DMS114 treated with DMSO at 0.1 percent for 48 hours (cell line): ENCODE data around the gene NYNRIN.

ENCODE experiments used
- DNase-seq: peaks from one replicate; lab custom pipeline; 2025; ENCODE audit not compliant: unreplicated experiment; lab: John Stamatoyannopoulos, UW

The NYNRIN gene

DNA sequence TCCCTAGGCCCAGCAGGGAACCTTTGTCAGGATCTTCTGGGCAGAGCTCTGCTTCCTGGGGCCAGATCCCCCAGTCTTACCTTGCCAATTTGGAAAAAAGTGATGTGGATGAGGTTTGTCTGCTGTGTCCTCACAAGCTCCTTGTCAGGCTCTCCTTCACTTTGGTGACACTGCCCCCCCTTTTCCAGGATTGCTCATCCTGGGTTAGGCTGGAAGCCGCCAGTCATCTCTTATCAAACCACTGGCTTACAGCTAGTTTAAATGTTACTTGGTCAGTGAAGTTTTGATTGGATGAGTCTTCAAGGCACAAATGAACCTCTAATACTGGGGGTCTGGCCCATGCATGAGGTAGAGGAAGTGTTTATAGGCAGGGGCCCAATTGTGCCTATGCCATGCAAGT lies 15.3 kb downstream of the NYNRIN start:
- DNase-seq, result no peak

DNA sequence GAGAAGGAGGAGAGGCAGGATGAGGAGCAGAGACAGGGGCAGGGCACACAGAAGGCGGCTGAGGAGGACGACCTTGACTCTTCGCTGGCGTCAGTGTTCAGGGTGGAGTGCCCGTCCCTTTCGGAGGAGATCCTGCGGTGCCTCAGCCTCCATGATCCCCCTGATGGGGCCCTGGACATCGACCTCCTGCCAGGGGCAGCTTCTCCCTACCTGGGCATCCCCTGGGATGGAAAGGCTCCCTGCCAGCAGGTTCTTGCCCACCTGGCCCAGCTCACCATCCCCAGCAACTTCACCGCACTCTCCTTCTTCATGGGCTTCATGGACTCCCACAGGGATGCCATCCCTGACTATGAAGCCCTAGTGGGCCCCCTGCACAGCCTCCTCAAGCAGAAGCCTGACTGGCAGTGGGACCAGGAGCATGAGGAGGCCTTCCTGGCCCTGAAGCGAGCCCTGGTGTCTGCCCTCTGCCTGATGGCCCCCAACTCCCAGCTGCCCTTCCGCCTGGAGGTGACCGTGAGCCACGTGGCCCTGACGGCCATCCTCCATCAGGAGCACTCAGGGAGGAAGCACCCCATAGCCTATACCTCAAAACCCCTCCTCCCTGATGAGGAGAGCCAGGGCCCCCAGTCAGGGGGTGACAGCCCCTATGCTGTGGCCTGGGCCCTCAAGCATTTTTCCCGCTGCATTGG lies 16.1 kb downstream of the NYNRIN start:
- no peak for DNase-seq

DNA sequence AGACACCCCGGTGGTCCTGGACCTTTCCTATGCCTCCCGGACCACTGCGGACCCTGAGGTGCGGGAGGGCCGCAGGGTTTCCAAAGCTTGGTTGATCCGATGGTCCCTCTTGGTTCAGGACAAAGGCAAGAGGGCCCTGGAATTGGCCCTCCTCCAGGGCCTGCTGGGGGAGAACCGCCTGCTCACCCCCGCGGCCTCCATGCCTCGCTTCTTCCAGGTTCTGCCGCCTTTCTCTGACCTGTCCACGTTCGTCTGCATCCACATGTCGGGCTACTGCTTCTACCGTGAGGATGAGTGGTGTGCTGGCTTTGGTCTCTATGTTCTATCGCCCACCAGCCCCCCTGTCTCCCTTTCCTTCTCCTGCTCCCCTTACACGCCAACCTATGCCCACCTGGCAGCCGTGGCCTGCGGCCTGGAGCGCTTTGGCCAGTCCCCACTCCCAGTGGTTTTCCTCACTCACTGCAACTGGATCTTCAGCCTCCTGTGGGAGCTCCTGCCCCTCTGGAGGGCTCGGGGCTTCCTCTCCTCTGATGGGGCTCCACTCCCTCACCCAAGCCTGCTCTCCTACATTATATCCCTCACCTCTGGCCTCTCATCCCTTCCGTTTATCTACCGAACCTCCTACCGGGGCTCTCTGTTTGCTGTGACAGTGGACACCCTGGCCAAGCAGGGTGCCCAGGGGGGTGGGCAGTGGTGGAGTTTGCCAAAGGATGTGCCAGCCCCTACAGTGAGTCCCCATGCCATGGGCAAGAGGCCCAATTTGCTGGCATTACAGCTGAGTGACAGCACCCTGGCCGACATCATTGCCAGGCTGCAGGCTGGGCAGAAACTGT lies 16.8 kb downstream of the NYNRIN start:
- no peak for DNase-seq

DNA sequence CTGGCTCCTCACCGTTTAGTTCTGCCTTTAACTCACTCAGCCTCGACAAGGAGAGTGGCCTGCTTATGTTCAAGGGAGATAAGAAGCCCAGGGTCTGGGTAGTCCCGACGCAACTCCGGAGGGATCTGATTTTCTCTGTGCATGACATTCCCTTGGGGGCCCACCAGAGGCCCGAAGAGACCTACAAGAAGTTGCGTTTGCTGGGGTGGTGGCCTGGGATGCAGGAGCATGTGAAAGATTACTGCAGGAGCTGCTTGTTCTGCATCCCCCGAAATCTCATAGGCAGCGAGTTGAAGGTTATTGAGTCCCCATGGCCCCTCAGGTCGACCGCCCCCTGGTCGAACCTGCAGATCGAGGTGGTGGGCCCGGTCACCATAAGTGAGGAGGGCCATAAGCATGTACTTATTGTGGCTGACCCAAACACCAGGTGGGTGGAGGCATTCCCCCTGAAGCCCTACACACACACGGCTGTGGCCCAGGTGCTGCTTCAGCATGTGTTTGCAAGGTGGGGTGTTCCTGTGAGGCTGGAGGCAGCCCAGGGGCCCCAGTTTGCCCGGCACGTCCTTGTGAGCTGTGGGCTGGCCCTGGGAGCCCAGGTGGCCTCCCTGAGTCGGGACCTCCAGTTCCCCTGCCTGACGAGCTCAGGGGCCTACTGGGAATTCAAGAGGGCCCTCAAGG lies 17.6 kb downstream of the NYNRIN start:
- DNase-seq, result no peak

DNA sequence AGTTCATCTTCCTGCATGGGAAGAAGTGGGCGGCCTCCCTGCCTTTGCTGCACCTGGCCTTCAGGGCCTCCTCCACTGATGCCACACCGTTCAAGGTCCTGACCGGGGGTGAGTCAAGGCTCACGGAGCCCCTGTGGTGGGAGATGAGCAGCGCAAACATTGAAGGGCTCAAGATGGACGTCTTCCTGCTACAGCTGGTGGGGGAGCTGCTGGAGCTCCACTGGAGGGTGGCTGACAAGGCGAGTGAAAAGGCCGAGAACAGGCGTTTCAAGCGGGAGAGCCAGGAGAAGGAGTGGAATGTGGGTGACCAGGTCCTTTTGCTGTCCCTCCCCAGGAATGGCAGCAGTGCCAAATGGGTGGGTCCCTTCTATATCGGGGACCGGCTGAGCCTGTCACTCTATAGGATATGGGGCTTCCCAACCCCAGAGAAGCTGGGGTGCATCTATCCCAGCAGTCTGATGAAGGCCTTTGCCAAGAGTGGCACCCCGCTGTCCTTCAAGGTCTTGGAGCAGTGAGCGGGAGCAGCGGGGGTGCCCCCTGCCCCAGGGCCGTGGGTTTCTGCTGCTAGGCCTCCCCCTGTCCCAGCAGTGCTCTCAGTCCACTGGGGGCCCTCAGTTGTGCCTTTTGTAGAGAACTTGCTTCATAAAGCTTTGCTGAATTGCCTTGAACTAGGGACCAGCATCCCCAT lies 18.3 kb downstream of the NYNRIN start:
- no peak for DNase-seq

DNA sequence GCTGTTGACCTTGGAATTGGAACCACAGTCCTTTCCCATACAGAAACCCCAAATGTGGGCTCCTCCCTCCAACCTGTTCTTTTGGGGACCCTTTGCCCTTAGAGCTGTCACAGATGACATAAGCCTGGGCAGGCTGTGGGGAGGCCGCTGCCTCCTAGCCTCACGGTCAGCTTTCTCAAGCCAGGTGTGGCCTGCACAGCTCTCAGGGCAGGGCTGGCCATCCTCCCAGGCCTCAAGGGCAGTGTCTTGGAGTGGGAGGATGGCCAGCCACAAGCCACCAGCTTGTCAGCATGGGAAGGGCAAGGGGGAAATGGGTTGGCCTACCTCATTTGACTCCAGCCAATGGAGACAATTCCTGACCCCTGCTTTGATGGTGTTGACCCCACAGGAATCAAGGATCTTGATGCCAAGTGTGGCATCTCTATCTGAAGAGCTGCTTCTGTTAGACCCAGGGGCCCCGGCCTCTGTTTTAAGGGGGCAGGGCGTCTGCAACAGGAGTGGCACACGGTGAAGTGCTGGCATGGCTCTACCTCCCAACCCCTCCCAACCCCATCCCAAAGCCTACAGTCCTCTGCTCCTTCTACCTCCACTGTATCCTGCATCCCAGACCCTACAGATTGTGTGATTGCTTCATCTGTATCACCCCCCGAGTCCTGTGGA lies 19.2 kb downstream of the NYNRIN start:
- no peak for DNase-seq

DNA sequence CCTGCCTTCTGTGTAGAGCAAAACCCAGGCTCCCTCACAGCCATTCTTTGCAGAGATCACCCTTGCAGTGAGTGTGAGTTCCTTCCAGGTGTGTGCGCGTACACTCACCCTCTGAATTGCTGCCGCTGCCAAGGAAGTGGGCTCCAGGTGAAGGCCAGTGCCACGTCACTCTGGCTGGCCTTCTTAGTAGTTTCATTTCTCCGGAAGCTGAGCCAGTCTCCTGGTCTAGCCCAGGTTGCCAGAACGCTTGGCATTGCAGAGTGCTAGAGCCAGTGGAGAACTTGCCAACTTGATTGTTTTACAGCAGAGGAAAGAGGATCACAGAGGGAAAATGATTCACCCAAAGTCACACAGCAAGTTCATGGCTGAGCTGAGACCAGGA lies 19.7 kb downstream of the NYNRIN start:
- no peak for DNase-seq

DNA sequence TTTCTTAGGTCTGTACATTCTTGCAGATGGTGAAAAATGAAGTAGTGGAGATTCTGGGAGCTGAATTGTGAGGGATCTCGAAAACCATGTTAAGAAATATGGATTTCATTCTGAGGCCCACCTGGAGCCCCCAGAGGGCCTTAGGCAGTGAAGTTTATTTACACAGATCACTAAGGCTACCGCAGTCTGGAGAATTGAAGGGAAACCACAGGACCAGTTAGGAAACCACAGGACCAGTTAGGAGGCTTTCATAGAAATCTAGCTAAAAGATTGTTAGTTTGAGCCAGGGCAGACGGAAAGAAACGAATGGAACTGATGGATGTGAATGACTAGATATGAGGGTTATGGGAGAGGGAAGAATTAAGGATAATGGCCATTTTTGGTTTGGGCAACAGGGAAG lies 23.5 kb downstream of the NYNRIN start:
- DNase-seq, result no peak

DNA sequence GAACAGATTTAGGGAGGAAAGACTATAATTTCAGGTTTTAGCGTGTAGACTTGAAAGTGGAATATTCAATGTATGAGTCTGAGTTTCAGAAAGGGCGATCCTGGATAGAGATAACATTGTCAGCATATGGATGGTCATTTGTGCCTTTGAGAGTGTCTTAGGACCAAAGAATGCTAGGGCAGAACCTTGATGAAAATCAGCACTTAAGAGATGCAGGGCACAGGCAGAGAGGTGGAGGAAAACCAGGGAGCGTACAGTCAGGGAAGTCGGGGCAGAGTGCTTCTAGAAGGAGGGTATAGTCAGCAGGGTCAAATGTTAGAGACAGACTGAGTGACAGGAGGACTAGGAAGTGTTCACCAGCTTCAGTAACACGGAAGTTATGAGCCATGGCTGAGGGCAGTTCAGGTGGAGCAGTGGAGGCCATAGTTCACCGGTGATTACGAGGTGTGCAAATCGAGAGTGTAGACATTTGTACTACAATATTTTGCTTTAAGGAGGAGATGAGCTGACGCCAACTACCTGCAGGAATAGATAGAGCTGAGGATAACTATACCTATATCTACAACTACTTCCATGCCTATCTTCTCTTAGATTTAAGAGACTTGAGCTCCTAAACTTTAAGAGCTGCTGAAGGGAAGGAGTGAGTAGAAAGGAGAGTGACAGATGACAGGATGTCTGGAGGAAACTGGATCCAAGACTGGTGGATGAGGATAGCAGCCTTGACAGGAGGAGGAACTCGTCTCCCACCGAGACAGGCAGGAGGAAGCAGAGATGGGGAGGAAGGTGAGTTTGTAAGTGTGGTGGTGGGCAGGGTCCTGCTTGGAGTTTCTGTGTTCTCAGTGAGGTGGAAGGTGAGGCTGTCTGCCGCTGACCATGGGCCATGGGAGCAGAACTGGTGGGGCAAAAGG lies 24.1 kb downstream of the NYNRIN start:
- DNase-seq, result no peak

DNA sequence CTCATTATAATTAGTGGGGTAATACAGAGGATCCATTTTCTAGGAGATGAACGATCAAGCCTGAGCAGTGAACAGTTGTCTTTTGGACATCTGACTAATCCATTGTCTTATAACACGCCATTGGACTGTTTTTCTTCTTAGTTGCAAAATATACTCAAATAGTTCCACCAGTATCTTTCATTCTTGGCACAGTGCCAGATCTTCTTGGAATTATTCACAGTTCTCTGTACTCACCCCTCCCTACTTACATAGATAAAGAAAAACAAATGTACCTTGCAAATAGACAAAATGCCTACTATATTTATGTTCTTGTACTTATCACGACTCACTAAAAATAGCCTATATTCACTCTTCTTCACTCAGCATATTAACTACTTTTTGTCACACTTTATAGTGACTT lies 26.9 kb downstream of the NYNRIN start:
- DNase-seq, result no peak

DNA sequence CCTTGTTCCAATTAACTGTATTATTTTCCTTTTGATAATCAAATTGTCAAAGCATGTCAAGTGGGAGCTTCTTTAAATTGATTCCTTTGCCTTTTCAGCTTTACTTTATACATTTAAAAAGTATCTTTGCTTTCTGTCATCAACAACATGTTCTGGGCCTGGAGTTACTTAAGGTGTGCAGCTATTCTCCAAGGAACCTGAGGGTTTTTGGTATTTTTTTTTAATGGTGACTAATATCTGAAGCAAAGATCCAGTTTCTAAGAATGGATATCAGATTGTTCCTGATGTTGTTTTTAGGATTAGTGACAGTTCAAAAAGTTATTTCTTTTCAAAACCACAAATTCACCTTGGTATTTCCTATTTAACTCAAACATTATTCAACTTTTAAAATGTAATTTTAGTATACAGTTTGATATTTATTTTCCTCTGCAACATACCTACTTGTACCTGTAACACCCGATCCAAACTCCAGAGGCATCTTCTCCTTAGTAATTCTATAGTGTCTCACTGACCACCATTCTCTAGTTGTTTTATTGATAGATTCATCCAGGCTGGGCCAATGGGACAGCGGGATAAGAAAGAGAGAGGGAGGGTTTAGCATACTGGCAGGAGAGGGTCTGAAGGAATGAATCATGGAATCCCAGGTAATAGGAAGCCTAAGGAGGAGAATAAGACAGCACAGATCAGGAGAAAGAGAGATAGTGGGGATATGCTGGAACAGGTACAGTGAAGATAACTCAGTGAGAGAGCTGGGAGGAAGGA lies 27.5 kb downstream of the NYNRIN start:
- DNase-seq, result no peak

DNA sequence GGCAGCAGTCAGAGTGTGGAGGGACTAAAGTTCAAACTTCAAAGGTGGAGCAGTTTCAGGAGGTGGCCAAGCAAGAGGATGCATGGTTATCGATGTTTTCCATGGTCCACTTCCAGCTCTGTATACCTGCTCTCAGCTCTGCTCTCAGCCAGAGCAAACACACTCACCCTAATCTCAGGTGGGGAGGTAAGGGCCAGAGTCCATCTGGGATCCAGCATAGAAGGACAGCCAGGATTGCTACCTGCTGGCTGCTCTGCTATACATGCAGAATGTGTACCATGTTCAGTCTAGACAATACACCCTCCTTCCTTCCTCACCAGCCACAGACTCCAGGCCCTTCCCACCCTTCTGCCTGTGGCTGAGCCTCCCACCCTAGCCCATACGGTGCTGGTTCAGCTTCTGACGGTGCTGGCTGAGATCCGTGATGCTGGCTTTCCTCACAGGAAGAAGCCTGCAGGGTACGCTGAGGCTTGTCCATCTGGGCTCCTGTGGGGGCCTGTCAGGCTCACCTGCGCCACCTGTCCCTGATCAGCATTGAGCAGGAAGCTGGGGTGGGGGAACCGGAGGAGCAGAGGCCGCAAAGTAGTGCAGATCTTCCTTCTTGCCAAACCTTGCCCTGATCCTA lies 28.2 kb downstream of the NYNRIN start:
- no peak for DNase-seq

DNA sequence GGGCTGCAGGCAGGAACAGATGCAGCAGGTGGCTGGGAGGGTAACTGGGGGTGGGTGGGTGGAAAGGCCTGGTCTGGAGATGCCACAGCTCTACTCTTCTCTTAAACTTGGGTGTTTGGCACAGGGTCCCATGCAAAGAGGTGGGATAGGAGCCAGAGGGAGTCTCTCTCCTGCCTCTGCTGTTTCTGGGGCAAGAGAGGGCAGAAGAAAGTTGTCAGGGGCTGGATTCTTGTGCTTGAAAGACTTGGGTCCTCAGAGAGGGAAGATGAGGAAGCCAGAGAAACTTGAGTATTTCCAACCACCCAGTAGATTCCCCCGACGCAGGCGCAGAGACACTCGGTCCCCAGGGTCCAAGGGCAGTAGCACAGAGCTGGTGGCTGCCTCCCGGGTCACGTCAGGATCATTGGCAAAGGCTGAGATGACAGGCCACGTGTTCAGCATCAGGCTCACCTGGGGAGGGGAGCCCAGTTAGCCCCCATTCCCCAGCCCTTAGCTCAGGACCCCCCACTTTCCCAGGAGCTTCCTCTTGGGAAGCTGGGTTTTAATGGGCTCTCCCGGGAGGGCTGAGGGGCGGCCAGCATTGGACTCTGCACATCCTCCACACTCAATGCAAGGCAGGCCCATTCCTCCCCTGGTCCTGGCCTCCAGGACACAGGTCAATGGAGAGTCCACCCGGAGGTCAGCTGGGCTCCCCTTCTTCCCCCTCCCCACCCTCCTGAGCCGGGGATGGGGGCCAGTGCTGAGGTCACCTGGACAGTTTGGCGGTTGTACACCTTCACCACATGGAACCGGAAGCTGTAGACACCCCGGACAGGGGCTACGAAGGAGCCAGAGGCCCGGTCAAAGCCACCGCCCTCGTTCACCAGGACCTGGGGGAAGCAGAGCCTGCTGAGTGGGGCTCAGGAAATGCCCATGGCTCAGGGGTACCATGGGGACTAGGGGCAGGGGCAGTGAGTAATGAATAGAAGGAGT lies 29.0 kb downstream of the NYNRIN start:
- no peak for DNase-seq

DNA sequence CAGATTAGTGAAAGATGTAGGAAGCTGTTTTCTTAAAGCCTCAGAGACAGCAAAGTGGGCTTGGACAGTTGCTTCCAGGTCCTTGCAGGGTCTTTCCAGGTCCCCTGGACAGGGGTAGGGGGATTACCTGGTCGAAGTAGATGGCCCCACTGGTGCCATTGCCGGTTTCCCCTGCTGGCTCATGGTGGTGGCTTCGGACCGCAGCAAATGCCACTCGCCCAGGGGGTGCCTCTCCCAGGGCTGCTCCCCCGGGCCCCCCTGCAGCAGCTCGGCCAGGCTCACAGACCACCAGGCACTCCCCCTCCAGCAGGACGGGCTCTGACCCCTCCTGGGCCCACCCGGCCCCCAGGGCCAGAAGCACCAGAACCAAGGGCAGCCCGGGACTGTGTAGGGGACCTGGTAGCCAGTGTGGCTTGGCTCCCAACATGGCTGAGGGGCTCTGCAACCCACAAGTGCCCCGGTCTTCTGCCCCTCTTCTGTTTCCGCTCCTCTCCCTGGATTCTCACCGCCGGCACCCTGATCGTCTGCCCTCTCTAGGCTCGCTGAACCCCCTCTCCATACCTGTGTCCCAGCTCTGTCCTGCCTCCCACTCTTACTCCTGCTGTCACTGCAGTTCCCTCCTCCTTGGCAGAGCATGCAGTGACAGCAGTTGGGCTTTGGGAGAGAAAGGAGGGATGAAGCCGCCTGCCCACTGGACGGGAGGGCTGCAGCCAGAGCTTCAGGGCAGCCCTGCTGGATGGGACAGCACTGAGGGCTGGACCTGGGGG lies 30.0 kb downstream of the NYNRIN start:
- DNase-seq, result no peak

DNA sequence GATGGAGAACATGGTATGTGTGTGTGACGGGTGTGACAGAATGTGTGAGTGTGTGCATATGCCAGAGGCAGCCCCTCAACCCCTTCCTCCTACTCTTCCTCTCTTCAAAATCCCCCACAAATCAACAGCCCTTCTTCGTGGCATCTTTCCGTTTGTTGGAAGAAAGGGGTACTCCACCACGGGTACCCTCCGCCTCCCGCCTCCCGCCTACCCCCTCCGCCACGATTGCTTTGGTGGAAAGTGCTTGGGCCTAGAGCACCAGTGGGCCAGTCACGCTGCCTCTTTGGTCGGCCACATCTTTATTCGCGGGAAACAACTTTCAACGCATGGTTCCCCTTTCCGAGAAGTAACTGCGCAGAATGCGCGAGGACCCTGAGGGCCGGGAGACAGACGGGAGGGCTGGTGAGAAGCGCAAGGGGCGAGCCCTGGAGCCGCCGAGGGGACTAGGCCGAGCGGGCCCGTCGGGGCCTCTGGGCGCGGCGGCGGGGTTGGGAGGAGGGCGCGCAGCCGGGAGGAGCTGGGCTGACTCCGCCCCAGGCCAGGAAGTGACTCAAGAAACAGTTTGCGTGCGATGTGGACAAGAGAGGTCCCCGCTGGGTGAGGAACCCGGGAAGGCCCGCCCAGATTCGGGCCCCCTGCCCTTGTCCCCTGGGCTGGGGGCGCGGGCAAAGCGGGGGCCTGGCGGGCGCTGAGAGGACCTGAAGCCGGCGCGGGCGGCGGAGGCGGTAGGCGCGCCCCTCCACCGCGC lies 30.8 kb downstream of the NYNRIN start, which contains the start of the genes CBLN3 and KHNYN:
TSS of gene CBLN3 (minus strand) at position 274 of the 748 bp plus-strand sequence. CDS start 614 bp downstream, outside the sequence.
TSS of gene KHNYN (plus strand) at position 560 of the 748 bp plus-strand sequence. CDS start 777 bp downstream, outside the sequence.
- DNase-seq, result peak; percentile 65

DNA sequence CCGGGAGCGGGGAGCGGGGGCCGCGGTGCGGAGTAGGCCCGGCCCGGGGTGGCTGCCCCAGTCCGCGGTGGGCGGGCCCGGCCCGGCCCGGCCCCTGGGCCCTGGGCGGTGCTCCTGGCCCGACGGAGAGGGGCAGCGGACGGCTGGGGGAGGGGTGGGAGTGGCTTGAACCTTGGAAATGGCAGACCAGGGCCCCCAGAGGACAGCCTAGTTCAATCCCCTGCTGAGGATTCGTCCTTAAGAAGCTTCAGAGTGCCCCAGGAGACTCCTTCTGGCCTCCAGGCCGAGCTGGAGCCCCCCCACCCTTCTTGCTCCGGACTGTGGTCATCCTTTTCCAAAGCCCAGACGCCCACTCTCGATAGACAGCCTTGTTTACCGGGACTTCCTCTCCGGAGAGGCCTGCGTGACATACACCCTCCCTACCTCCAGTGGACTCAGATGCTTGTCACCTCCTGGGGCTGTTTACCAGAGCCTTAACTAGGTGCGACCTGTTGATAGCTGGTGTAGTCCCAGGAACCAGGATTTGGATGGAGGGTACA lies 31.4 kb downstream of the NYNRIN start:
- DNase-seq, result peak; percentile 17
